HAP-1 (cell line): ENCODE results near the gene CAP2.
"Not testable (repeated sequence)": the region's sequence is repeated elsewhere in the genome, so short reads cannot be mapped to it uniquely, and the experiment has no call there.

Experiments used
- DNase-seq, 2 experiments: peaks; one replicate each; pipeline ENCODE4 v3.0.0-alpha.2; 2016 to 2020; ENCODE audit warnings: low spot score in 2 of 2
- H3K27me3 ChIP-seq: fragments of 250-450 bp; sonication (Bioruptor Pico); 2 replicates; pipeline ENCODE4 v1.5.1; 2020; ENCODE audit warnings: low read depth, mild to moderate bottlenecking, moderate library complexity
- H3K36me3 ChIP-seq: fragments of 250-450 bp; sonication (Bioruptor Pico); replicated peaks from 2 replicates; pipeline ENCODE4 v1.5.1; 2020; ENCODE audit warnings: mild to moderate bottlenecking
- H3K4me1 ChIP-seq: fragments of 250-450 bp; sonication (Bioruptor Pico); 2 replicates; pipeline ENCODE4 v1.5.1; 2020; ENCODE audit warnings: mild to moderate bottlenecking
- H3K4me3 ChIP-seq: fragments of 250-450 bp; sonication (Bioruptor Pico); 2 replicates; pipeline ENCODE4 v1.5.1; 2020; ENCODE audit warnings: mild to moderate bottlenecking, moderate library complexity
- H3K9me3 ChIP-seq: fragments of 250-450 bp; sonication (Bioruptor Pico); 2 replicates; pipeline ENCODE4 v1.5.1; 2020; ENCODE audit warnings: mild to moderate bottlenecking, moderate library complexity
- in situ Hi-C: fragments of 300-500 bp; cut with MboI; formaldehyde crosslinking; loops from 3 replicates; pipeline ENCODE4 v1.14.3; 2020; ENCODE audit warnings: low sequenced_read_pairs, inconsistent platforms, mixed read lengths

The CAP2 gene

DNA sequence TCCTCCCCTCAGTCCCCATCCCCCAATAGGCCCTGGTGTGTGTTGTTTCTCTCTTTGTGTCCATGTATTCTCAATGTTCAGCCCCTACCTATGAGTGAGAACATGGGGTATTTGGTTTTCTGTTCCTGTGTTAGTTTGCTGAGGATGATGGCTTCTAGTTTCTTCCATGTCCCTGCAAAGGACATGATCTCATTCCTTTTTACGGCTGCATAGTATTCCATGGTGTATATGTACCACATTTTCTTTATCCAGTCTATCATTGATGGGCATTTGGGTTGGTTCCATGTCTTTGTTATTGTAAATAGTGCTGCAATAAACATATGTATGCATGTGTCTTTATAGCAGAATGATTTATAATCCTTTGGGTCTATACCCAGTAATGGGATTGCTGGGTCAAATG is 21.0 kb downstream of the CAP2 start:
- in situ Hi-C loops, H3K4me3 ChIP-seq, H3K9me3 ChIP-seq: not testable (repeated sequence)

DNA sequence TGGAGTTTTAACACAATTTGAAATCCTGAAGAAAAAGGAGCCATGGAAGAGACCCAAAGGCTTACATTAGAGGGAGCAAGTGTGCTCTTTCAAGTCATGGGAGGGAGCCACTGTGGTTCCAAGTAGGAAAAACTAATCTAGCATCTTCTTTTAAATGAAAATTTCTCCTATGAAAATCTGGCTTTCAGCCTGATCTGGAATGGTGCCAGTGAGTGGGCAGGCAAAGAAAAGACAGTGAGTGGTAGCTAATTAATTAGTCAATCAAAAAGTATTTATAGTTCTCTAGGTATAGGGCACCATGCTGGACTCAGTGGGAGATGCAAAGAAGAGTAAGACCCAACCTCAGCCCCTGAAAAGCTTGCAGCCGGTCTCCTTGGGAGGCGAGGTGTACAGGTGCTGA is 21.9 kb downstream of the CAP2 start:
- in situ Hi-C loops = no loop called here
- Histone ChIP-seq H3K27me3 (no peaks in the 10 kb centered on the region), H3K36me3 (no peaks in the 10 kb centered on the region), H3K4me3 (no peak overlapping the region), H3K9me3 (no peaks in the 10 kb centered on the region; the same call in 1 of the 2 replicates), H3K4me1 (peaks cover 9% of the 10 kb centered on the region; the same call in 1 of the 2 replicates)
- no peak for DNase-seq

More for the DNA sequence above, 21.0 kb downstream of the CAP2 start:
- not testable (repeated sequence) for H3K36me3 ChIP-seq, DNase-seq, H3K27me3 ChIP-seq, H3K4me1 ChIP-seq

DNA sequence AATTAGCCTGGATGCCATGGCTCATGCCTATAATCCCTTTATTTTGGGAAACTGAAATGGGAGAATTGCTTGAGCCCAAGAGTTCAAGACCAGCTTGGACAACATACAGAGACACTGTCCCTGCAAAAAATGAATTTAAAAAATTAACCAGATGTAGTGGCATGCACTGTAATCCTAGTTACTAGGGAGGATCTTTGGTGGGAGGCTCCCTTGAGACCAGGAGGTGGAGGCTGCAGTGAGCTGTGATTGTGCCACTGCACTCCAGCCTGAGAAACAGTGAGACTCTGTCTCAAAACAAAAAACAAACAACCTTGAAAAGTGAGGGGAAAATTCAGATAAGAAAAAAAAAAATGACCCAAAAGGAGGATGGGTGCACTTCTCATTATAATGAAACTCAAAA is 23.4 kb downstream of the CAP2 start:
- Histone ChIP-seq H3K4me1 (peaks cover 9% of the 10 kb centered on the region; the same call in 1 of the 2 replicates), H3K9me3 (no peaks in the 10 kb centered on the region), H3K27me3 (no peaks in the 10 kb centered on the region), H3K36me3 (no peaks in the 10 kb centered on the region), H3K4me3 (no peak overlapping the region)
- in situ Hi-C loops = no loop called here
- DNase-seq = no peak

DNA sequence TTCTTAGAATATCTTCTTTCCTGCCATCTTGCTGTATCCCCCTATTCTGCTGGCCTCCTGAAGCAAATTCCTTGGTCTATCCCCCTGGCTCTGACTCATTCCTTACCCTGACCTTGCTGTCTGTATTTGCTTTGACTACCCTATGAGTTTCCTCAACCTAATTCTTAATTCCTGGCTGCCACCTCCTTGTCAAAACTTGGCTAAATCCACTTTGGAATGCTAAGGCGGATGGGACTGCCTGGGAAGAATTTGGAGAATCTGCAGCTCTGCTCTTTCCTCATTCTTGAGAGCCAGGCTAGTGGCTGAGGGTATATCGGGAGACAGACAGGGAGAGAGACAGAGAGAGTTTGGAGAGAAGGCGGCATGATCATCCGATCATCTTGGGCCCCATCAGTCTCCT is 24.4 kb downstream of the CAP2 start:
- no peaks in the 10 kb centered on the region for H3K36me3 ChIP-seq
- no peak overlapping the region for H3K4me3 ChIP-seq
- peak in 1 of 2 experiments; percentile 15 for DNase-seq
- no peaks in the 10 kb centered on the region for H3K9me3 ChIP-seq
- in situ Hi-C loops = no loop called here
- H3K4me1 ChIP-seq = peaks cover 9% of the 10 kb centered on the region; the same call in 1 of the 2 replicates
- H3K27me3 ChIP-seq = no peaks in the 10 kb centered on the region

DNA sequence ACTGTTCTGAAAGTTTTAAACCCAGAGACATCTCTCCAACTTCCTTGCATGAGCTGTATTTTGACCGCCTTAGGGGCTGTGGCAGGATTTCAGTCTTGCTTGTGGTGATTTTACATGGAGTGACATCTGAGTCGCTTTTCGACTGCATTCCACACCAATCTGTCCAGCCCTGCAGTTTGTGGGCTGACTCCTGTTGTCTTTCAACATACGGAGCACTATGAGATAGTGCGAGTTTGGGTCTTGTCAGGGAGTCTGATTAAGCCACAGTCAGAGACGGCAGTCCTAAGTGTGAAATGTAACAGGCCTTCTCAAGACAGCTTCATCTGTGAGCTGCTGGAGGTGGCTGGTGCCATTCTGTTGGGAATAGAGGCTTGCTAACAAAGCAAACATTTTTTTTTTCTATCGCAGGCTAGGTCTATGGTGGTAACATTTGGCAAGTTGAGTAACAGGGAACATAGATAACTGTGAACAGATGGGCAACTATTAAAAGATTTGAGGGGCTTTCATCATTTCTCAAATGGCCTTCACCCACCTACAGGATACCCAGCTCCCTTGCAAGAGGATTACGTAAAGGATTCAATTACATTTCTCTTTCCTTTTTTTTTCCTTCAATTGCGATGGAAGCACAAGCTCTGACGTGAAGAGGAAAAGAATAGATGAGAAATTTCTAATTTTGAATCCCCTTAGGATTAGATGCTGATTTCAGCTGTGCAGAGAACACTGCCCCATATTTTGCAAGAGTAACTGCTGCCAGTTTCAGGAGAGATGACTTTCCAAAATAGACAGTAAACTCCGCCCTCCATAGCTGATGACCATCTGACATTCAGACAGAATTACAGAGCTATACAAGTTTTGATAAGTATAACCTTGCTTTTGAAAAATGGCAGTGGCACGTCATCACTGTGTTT is 25.1 kb downstream of the CAP2 start:
- in situ Hi-C loops = no loop called here
- H3K4me1 ChIP-seq = peaks cover 9% of the 10 kb centered on the region; the same call in 1 of the 2 replicates
- H3K9me3 ChIP-seq = no peaks in the 10 kb centered on the region
- H3K4me3 ChIP-seq = no peak overlapping the region
- no peaks in the 10 kb centered on the region for H3K36me3 ChIP-seq
- DNase-seq = no peak
- no peaks in the 10 kb centered on the region for H3K27me3 ChIP-seq

DNA sequence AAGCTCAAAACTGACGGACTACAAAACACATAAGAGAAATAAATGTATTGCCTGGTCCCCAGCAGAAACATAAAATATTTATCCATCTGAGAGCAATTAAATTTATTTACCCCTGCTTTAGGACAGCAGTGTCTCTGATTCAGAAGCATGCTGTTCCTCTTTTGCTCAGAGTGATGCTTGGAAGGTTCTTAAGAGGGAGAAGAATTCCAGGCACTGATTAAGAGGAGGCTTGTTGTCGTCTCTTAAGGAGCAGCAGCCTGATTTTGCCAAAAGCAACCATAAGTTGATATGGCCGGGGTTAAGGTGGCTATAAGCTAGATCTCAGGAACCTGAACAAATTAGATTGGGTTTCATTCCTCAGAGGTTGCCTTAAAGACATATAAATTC is 25.8 kb downstream of the CAP2 start:
- no peak overlapping the region for H3K4me3 ChIP-seq

DNA sequence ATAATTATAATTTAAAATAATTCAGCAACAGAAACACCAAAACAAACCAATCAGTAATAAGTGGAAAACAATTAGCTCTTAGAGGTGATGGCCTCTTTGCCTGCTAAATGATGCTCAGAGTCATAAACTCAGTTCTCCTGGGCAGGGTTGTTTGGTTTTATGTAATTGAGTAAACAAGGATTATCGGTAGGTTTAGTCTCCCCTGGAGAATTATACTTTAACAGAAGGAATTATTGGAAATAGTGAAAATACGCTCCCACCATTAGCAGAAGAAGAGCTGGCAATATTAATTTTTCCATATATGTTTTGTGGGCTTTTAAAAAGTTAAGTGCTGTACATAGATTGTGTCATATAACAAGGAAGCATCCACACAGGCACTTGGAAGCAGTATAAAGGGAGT is 27.0 kb downstream of the CAP2 start:
- in situ Hi-C loops = no loop called here
- peaks cover 6% of the 10 kb centered on the region; the same call in 1 of the 2 replicates for H3K4me1 ChIP-seq
- no peak overlapping the region for H3K4me3 ChIP-seq
- no peaks in the 10 kb centered on the region for H3K36me3 ChIP-seq
- H3K27me3 ChIP-seq = no peaks in the 10 kb centered on the region
- no peaks in the 10 kb centered on the region for H3K9me3 ChIP-seq
- no peak for DNase-seq

More for the DNA sequence above, 25.8 kb downstream of the CAP2 start:
- H3K4me1 ChIP-seq = peaks cover 9% of the 10 kb centered on the region; the same call in 1 of the 2 replicates
- in situ Hi-C loops = no loop called here
- no peaks in the 10 kb centered on the region for H3K27me3 ChIP-seq
- H3K36me3 ChIP-seq = no peaks in the 10 kb centered on the region
- no peak for DNase-seq
- H3K9me3 ChIP-seq = no peaks in the 10 kb centered on the region

DNA sequence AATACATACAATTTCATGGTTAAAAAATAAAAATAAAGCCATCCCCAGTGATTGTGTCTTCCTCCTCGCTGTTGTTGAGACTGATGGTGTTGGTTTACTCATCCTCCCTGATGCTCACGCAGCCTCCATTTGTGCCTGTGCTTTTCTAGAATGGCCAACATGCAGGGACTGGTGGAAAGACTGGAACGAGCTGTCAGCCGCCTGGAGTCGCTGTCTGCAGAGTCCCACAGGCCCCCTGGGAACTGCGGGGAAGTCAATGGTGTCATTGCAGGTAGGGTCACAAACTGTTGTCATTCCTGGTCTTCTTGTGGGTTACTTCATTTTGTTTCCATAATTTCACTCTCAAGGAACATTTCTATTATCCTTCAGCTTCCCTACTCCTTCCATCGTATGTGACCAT is 28.0 kb downstream of the CAP2 start:
- Histone ChIP-seq H3K36me3 (no peaks in the 10 kb centered on the region), H3K4me1 (peaks cover 3% of the 10 kb centered on the region; the same call in 1 of the 2 replicates), H3K27me3 (no peaks in the 10 kb centered on the region), H3K9me3 (no peaks in the 10 kb centered on the region), H3K4me3 (no peak overlapping the region)
- in situ Hi-C loops = no loop called here
- no peak for DNase-seq

DNA sequence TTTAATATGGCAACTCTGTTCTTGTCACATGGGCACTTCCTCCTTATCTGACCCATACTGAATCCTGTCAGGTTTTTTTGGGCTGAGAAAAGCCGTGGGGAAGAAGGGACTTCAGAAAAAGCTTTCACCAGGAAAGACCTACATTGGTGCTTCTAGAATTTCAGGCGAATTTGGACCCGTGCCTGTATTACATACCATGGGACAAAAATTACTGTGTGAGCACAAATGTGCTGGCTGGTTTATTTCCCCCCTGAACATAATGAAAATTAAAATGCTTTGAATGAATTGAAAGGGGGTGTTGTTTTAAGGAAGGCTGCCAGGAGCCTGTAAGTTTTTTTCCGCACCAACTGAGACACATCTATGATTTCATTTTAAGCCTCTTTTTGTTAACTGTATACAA is 29.6 kb downstream of the CAP2 start:
- no peaks in the 10 kb centered on the region for H3K27me3 ChIP-seq
- H3K36me3 ChIP-seq = peaks cover 3% of the 10 kb centered on the region; the same call in 1 of the 2 replicates
- no peaks in the 10 kb centered on the region for H3K9me3 ChIP-seq
- in situ Hi-C loops = no loop called here
- no peak for DNase-seq
- H3K4me3 ChIP-seq = no peak overlapping the region
- H3K4me1 ChIP-seq = no peaks in the 10 kb centered on the region

DNA sequence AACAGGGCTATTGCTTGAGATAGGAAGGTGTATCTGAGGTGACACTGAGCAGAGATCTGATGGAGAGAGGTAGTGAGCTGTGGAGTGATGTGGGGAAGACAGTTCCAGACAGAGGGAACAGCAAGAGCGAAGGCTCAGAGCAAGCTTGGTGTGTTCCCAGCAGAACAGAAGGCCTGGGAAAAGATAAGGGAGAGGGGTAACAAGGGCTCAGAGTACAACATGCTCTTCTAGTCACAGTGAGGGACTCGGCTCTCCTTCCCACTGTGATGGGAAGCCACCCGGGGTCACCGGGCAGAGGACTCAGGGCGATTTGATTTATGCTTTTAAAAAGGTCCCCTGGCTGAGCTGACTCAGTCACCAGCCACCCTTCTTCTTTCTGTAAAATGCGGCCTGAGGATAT is 33.7 kb downstream of the CAP2 start:
- Histone ChIP-seq H3K36me3 (peaks cover 10% of the 10 kb centered on the region; the same call in 1 of the 2 replicates), H3K9me3 (no peaks in the 10 kb centered on the region), H3K4me3 (no peak overlapping the region), H3K4me1 (no peaks in the 10 kb centered on the region), H3K27me3 (no peaks in the 10 kb centered on the region)
- in situ Hi-C loops = no loop called here
- no peak for DNase-seq

DNA sequence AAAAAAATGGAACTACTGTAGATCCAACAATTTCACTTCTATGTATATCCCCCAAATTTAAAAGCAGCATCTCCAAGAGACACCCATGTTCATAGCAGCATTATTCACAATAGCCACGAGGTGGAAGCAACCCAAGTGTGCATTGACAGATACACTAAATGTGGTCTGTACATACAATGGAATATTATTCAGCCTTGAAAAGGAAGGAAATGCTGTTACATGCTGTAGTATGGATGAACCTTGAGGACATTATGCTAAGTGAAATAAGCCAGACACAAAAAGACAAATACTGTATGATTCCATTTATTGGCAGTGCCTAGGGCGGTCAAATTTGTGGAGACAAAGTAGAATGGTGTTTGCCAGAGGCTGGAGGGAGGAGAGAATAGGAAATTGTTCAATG is 34.2 kb downstream of the CAP2 start:
- Histone ChIP-seq H3K27me3 (no peaks in the 10 kb centered on the region), H3K9me3 (no peaks in the 10 kb centered on the region), H3K4me3 (no peak overlapping the region), H3K36me3 (peaks cover 10% of the 10 kb centered on the region; the same call in 1 of the 2 replicates), H3K4me1 (no peaks in the 10 kb centered on the region)
- in situ Hi-C loops = no loop called here
- DNase-seq = no peak

DNA sequence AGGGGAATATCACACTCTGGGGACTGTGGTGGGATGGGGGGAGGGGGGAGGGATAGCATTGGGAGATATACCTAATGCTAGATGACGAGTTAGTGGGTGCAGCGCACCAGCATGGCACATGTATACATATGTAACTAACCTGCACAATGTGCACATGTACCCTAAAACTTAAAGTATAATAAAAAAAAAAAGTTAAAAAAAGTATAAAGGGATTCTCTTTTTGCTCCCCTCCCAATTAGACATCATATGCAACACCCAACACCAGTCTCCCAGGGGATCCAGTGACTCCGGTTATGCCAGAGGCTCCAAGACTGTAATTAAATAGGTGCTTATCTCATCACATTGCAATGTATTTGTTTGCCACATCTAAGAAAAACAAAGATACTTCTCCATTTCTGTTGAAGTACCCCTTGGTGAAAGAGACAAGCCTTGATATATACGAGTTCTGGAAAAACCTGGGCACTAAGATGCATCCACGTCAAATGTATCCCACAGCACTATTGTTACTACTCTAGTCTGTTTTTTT is 35.3 kb downstream of the CAP2 start:
- H3K36me3 ChIP-seq, H3K4me3 ChIP-seq, H3K9me3 ChIP-seq, H3K27me3 ChIP-seq, in situ Hi-C loops, H3K4me1 ChIP-seq, DNase-seq: not testable (repeated sequence)

DNA sequence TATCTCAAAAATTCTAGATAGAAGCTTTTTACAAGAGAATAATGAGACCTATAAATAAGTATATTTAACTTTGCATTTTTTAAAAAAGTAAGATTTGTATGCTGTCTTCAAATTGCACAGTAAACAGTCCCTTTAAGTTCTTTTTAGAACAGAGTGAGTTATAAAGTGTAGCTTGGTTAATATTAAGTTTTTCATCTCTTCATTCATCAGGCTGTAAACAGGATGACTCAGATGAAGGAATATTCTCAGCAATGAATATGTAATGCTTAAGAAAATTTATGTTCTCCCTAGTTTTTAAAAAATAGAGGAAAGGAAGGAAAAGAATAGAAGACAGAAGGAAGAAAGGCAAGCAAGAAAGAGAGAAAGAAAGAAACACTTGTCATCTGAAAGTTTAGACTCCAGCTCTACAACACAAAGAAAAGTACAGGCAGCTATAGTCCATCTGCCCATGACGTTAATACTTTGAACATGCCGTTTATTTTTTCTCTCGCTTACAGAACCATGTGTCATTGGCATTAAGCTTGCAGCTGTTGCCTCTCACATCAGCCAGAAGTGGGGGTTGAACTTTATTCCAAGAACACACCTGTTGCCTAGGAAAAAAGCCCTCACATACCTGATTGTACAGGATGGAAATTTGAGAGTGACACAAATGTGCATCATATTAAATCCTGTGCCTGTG is 36.1 kb downstream of the CAP2 start:
- H3K27me3 ChIP-seq = no peaks in the 10 kb centered on the region
- no peak overlapping the region for H3K4me3 ChIP-seq
- H3K9me3 ChIP-seq = no peaks in the 10 kb centered on the region
- no peak for DNase-seq
- in situ Hi-C loops = no loop called here
- peaks cover 10% of the 10 kb centered on the region; the same call in 1 of the 2 replicates for H3K36me3 ChIP-seq
- H3K4me1 ChIP-seq = no peaks in the 10 kb centered on the region

DNA sequence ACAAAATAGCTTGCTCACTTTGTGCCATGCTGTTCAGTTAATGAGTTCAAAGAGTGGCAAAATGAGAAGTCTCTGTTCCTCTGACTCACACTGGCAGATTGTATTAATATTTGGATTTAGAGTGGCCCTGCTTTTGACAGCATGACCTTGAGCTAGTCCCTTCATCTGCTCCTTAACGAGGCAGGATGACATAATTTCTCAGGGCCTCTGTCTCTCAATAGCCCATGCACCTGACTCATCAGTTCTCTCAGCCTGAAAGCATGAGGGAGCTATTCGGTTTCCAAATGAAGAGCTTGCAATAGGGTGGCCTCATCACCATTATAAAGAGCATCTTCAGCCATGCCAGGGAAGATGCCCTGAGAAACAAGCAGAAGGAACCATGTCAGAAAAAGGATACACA is 38.2 kb downstream of the CAP2 start:
- Histone ChIP-seq H3K36me3 (peaks cover 10% of the 10 kb centered on the region; the same call in 1 of the 2 replicates), H3K4me3 (no peak overlapping the region), H3K27me3 (no peaks in the 10 kb centered on the region), H3K9me3 (no peaks in the 10 kb centered on the region), H3K4me1 (no peaks in the 10 kb centered on the region)
- DNase-seq = no peak
- in situ Hi-C loops = no loop called here
